PC-9 (cell line): ENCODE data around the gene GALNT5. TPM values are rescaled to one million over a fixed set of nuclear protein-coding genes. Genes with fewer than 3 reads are reported as not detected.

Experiments
- BruUV-seq: library from RNA; stranded (reverse); fragments of 400-500 nt; replicated peaks from 2 replicates; lab custom pipeline; 2021; lab: Mats Ljungman, UMichigan
- CTCF ChIA-PET: fragments of 300-600 bp; sonication (Branson Sonifier 250); formaldehyde crosslinking; loops from one replicate; lab custom pipeline; 2022; ENCODE audit warnings: antibody characterized with exemption; lab: Charles Lee
- POLR2A ChIA-PET: fragments of 300-600 bp; sonication (Branson Sonifier 250); formaldehyde crosslinking; loops from one replicate; lab custom pipeline; 2022; ENCODE audit warnings: antibody characterized with exemption; ENCODE audit not compliant: unreplicated experiment; lab: Charles Lee
- DNase-seq, 2 experiments: peaks; one replicate each; pipeline versions ENCODE4 v3.0.0 to v3.0.0-alpha.2; 2015 to 2022; ENCODE audit warnings: mixed read lengths in 1 of 2
- H2AFZ ChIP-seq: fragments of 200-600 bp; sonication (generic); 2 replicates; pipeline ENCODE4 v1.8.1; 2017; ENCODE audit warnings: antibody characterized with exemption
- H3F3A ChIP-seq: fragments of 200-600 bp; sonication (generic); 2 replicates; pipeline ENCODE4 v1.8.1; 2017; ENCODE audit warnings: antibody characterized with exemption, mild to moderate bottlenecking, low read depth; ENCODE audit not compliant: insufficient read depth
- H3K27ac ChIP-seq: fragments of 200-600 bp; sonication (generic); 2 replicates; pipeline ENCODE4 v1.6.1; 2016; ENCODE audit warnings: mixed run types
- H3K27me3 ChIP-seq: fragments of 200-600 bp; sonication (generic); 2 replicates; pipeline ENCODE4 v1.6.1; 2016; ENCODE audit warnings: low read depth, mixed run types; ENCODE audit not compliant: insufficient read depth
- H3K36me3 ChIP-seq: fragments of 200-600 bp; sonication (generic); 2 replicates; pipeline ENCODE4 v1.6.1; 2016; ENCODE audit warnings: low read depth, mixed run types
- H3K4me1 ChIP-seq: fragments of 200-600 bp; sonication (generic); replicated peaks from 2 replicates; pipeline ENCODE4 v1.6.1; 2016; ENCODE audit warnings: mixed run types; ENCODE audit not compliant: insufficient read depth
- H3K4me2 ChIP-seq: fragments of 200-600 bp; sonication (generic); 2 replicates; pipeline ENCODE4 v1.6.1; 2017; ENCODE audit warnings: mixed run types
- H3K4me3 ChIP-seq: fragments of 200-600 bp; sonication (generic); 2 replicates; pipeline ENCODE4 v1.6.1; 2016; ENCODE audit warnings: mixed run types
- H3K79me2 ChIP-seq: fragments of 200-600 bp; sonication (generic); 2 replicates; pipeline ENCODE4 v1.6.1; 2017; ENCODE audit warnings: low read depth, mixed run types
- H3K9me2 ChIP-seq: fragments of 200-600 bp; sonication (generic); 2 replicates; pipeline ENCODE4 v1.8.1; 2017; ENCODE audit warnings: mild to moderate bottlenecking; ENCODE audit not compliant: insufficient read depth
- H3K9me3 ChIP-seq: fragments of 200-600 bp; sonication (generic); 2 replicates; pipeline ENCODE4 v1.8.1; 2016; ENCODE audit warnings: low read depth; ENCODE audit not compliant: insufficient read depth
- H4K20me1 ChIP-seq: fragments of 200-600 bp; sonication (generic); 2 replicates; pipeline ENCODE4 v1.8.1; 2017; ENCODE audit not compliant: insufficient read depth
- CTCF ChIP-seq: fragments of 200-600 bp; sonication (generic); conservative IDR thresholded peaks from 2 replicates; pipeline ENCODE4 v1.6.1; 2017; ENCODE audit warnings: mixed run types, antibody characterized with exemption, mild to moderate bottlenecking, moderate library complexity
- EZH2 ChIP-seq: fragments of 200-600 bp; sonication (generic); IDR thresholded peaks from 2 replicates; pipeline ENCODE4 v1.8.0; 2017; ENCODE audit warnings: antibody characterized with exemption, low read depth
- intact Hi-C: fragments of 100-400 bp; cut with micrococcal nuclease; formaldehyde crosslinking; loops from one replicate; pipeline ENCODE4 v1.10.0; 2022; ENCODE audit not compliant: unreplicated experiment
- total RNA-seq: library from RNA; stranded (reverse); gene quantifications from 2 replicates; pipeline ENCODE4 v1.2.3, GENCODE V29; 2021

GALNT5 gene
- total RNA-seq, 1 experiment from 2014 or later, result 1.9 TPM

GRCh38 chr2:157304811-157305722 is 47.6 kb downstream of the GALNT5 start:
- Histone ChIP-seq H4K20me1 (no peaks in the 10 kb centered on the region), H3K9me2 (no peaks in the 10 kb centered on the region), H3K4me2 (no peak overlapping the region), H3K4me3 (no peak overlapping the region), H3K27ac (no peak overlapping the region), H3K4me1 (no peaks in the 10 kb centered on the region), H3F3A (no peaks in the 10 kb centered on the region), H2AFZ (no peak overlapping the region), H3K9me3 (no peaks in the 10 kb centered on the region), H3K36me3 (no peaks in the 10 kb centered on the region), H3K27me3 (no peaks in the 10 kb centered on the region), H3K79me2 (no peaks in the 10 kb centered on the region)
- no TSS peak for BruUV-seq
- CTCF ChIA-PET, result no interaction called here
- DNase-seq, result no peak
- POLR2A ChIA-PET, result interaction anchor here (0.6 kb wide), 1 partner anchor 422 kb away, joined by 5 read pairs; no protein-coding TSS in a partner anchor
- intact Hi-C loops, result no loop called here
- TF ChIP-seq EZH2 (no peak), CTCF (no peak)

- no peak overlapping the region for H3K4me2 ChIP-seq
- no peaks in the 10 kb centered on the region for H3K4me1 ChIP-seq
- no peaks in the 10 kb centered on the region for H3F3A ChIP-seq
- H3K9me2 ChIP-seq, result no peaks in the 10 kb centered on the region
- TF ChIP-seq EZH2 (no peak), CTCF (no peak)
- no peak overlapping the region for H3K4me3 ChIP-seq
- H3K79me2 ChIP-seq, result no peaks in the 10 kb centered on the region
- intact Hi-C loops, result no loop called here
- H4K20me1 ChIP-seq, result no peaks in the 10 kb centered on the region
- CTCF ChIA-PET, result no interaction called here
- H3K36me3 ChIP-seq, result no peaks in the 10 kb centered on the region
- no peak for DNase-seq
- BruUV-seq, result no TSS peak
- H2AFZ ChIP-seq, result no peak overlapping the region
- POLR2A ChIA-PET, result interaction anchor here (0.6 kb wide), 1 partner anchor 422 kb away, joined by 5 read pairs; no protein-coding TSS in a partner anchor
- no peaks in the 10 kb centered on the region for H3K9me3 ChIP-seq
- no peaks in the 10 kb centered on the region for H3K27me3 ChIP-seq
- H3K27ac ChIP-seq, result no peak overlapping the region
Measured at GRCh38 chr2:157305723-157306110, 48.2 kb downstream of the GALNT5 start.

- no peak for DNase-seq
- CTCF ChIA-PET, result interaction anchor here (0.7 kb wide), 1 partner anchor 570 kb away, joined by 7 read pairs; no protein-coding TSS in a partner anchor
- intact Hi-C loops, result no loop called here
- H3K27ac ChIP-seq, result no peak overlapping the region
- H3K4me1 ChIP-seq, result no peaks in the 10 kb centered on the region
- H3K4me2 ChIP-seq, result no peak overlapping the region
- H3K9me2 ChIP-seq, result no peaks in the 10 kb centered on the region
- POLR2A ChIA-PET, result no interaction called here
- no peak overlapping the region for H3K4me3 ChIP-seq
- H2AFZ ChIP-seq, result no peak overlapping the region
- H3K27me3 ChIP-seq, result no peaks in the 10 kb centered on the region
- H3K36me3 ChIP-seq, result no peaks in the 10 kb centered on the region
- H3K79me2 ChIP-seq, result no peaks in the 10 kb centered on the region
- TF ChIP-seq CTCF (peak; percentile 12; the same call in 1 of the 2 replicates), EZH2 (no peak)
- H4K20me1 ChIP-seq, result no peaks in the 10 kb centered on the region
- BruUV-seq, result no TSS peak
- no peaks in the 10 kb centered on the region for H3F3A ChIP-seq
- no peaks in the 10 kb centered on the region for H3K9me3 ChIP-seq
Measured at GRCh38 chr2:157307021-157307420, 49.5 kb downstream of the GALNT5 start.
